ENCODE results near the gene SSH2.

DNA sequence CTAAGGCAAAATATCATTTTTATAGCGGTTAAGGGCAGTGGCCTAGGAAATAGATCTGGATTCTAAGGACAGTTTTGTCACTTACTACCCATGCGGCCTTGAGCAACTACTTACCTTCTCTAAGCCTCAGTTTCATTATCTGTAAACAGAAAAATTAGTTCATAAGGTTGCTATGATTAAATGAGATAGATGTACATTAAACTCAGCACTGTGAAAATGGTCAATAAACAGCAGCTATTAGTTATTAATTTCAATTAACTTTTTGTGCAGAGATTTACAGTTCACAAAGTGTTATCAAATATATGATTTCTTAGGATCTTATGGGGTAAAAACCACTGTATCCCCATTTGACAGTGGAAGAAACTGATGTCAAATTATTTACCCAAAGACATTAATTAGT, 171.8 kb downstream of the SSH2 start:
- TF ChIP-seq, protein P1, sequence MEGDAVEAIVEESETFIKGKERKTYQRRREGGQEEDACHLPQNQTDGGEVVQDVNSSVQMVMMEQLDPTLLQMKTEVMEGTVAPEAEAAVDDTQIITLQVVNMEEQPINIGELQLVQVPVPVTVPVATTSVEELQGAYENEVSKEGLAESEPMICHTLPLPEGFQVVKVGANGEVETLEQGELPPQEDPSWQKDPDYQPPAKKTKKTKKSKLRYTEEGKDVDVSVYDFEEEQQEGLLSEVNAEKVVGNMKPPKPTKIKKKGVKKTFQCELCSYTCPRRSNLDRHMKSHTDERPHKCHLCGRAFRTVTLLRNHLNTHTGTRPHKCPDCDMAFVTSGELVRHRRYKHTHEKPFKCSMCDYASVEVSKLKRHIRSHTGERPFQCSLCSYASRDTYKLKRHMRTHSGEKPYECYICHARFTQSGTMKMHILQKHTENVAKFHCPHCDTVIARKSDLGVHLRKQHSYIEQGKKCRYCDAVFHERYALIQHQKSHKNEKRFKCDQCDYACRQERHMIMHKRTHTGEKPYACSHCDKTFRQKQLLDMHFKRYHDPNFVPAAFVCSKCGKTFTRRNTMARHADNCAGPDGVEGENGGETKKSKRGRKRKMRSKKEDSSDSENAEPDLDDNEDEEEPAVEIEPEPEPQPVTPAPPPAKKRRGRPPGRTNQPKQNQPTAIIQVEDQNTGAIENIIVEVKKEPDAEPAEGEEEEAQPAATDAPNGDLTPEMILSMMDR (IDR thresholded peaks at IDR 0.05): no peak
- no peak for TF ChIP-seq POLR2A (IDR thresholded peaks at IDR 0.05)
